ENCODE measurements around the gene GABRR2. TPM values are rescaled to one million over a fixed set of nuclear protein-coding genes. Genes with fewer than 3 reads are reported as not detected.
A peak's percentile ranks its signal among the peaks of the same experiment; 100 is the strongest.

Gene GABRR2
- total RNA-seq, 4 donors from 2014 or later = 0.27 to 0.62 TPM; not detected in 2

DNA sequence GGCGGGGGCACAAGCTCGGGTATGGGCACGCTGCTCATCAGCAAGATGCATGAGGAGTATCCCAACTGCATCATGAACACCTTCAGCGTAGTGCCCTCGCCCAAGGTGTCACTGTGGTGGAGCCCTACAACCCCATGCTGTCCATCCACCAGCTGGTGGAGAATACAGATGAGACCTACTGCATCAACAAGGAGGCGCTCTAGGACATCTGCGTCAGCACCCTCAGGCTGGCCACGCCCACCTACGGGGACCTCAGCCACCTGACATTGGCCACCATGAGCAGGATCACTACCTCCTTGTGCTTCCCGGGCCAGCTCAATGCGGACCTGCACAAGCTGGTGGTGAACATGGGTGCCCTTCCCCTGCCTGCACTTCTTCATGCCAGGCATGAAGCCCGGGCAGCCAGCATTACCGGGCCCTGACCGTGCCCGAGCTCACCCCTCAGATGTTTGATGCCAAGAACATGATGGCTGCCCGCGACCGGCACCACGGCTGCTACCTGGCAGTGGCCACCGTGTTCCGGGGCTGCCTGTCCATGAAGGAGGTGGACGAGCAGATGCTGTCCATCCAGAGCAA, 12.8 kb downstream of the GABRR2 start:
- TF ChIP-seq POLR2A (IDR thresholded peaks at IDR 0.05) (no peak), CTCF (IDR thresholded peaks at IDR 0.05) (no peak)
- H3K4me3 ChIP-seq (ENCODE audit: low read depth, poor library complexity, severe bottlenecking) = no peak overlapping the region
- WGBS, 2 donors = 87 to 90% methylated on average over 18 to 20 of the region's 22 CpGs
- no peak for DNase-seq (ENCODE audit: low spot score in 2 of 2)
- intact Hi-C loops (cut with DNase I; ENCODE audit: low total_unique reads) = no loop called here

DNA sequence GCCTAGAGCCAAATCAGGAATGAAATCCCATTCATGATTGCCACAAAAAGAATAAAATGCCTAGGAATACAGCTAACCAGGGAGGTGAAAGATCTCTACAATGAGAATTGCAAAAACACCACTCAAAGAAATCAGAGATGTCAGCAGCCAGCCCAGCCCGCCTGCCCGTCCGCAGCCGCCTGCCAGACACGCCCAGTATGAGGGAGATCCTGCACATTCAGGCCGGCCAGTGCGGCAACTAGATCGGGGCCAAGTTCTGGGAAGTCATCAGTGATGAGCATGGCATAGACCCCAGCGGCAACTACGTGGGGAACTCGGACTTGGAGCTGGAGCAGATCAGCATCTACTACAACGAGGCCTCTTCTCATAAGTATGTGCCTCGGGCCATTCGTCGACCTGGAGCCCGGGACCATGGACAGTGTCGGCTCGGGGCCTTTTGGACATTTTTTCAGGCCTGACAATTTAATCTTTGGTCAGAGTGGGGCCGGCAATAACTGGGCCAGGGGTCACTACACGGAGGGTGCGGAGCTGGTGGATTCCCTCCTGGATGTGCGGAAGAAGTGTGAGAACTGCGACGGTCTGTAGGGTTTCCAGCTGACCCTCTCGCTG, 13.4 kb downstream of the GABRR2 start:
- H3K4me3 ChIP-seq (ENCODE audit: low read depth, poor library complexity, severe bottlenecking) = no peak overlapping the region
- TF ChIP-seq CTCF (IDR thresholded peaks at IDR 0.05) (no peak), POLR2A (IDR thresholded peaks at IDR 0.05) (no peak)
- WGBS, 2 donors = 94% methylated on average over 25 of the region's 25 CpGs
- intact Hi-C loops (cut with DNase I; ENCODE audit: low total_unique reads) = no loop called here
- DNase-seq (ENCODE audit: low spot score in 2 of 2) = no peak

GRCh38 chr6:89299466-89299850, 15.6 kb downstream of the GABRR2 start:
- DNase-seq (ENCODE audit: low spot score in 2 of 2) = no peak
- H3K4me3 ChIP-seq (ENCODE audit: low read depth, poor library complexity, severe bottlenecking) = no peak overlapping the region
- TF ChIP-seq CTCF (IDR thresholded peaks at IDR 0.05) (no peak), POLR2A (IDR thresholded peaks at IDR 0.05) (no peak)
- WGBS, 2 donors = 86 to 91% methylated on average over 7 of the region's 7 CpGs
- intact Hi-C loops (cut with DNase I; ENCODE audit: low total_unique reads) = no loop called here

DNA sequence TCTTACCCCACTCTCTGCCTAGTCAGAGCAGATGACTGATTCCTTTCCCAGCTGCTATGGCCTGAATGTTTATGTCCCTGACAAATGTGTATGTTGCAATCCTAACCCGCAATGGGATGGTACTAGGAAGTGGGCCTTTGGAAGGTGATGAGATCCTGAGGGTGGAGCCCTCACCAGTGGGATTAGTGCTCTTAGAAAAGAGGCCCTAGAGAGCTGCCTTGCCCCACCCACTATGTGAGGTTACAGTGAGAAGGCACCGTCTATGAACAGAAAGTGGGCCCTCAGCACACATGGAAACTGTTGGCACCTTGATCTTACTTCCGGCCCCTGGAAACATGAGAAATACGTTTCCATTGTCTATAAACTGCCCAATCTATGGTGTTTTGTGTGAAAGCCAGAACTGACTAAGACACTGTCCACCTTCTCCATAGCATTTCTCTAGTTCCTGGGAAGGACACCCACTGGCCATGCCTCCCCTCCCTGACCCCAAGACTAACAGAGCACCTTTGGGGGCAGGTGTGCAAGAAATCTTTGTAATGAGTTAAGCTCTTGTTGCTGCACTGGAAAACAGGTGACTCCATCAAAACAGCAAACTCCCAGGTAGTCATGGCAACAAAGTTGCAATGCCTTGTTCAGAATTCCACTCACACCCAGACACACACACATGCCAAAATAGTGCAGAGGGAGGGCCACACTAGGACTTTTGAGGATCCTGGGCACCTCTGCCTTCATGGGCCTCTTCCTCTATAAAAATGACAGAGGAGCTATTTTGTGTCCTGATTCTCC, 16.2 kb downstream of the GABRR2 start:
- DNase-seq (ENCODE audit: low spot score in 2 of 2) = peak in 1 of 2 donors; percentile 64
- no peak for TF ChIP-seq POLR2A (IDR thresholded peaks at IDR 0.05)
- no peak for TF ChIP-seq CTCF (IDR thresholded peaks at IDR 0.05)
- 59 to 81% methylated on average over 4 of the region's 4 CpGs for whole genome bisulfite sequencing, 2 donors
- H3K4me3 ChIP-seq (ENCODE audit: low read depth, poor library complexity, severe bottlenecking) = no peak overlapping the region
- intact Hi-C loops (cut with DNase I; ENCODE audit: low total_unique reads) = no loop called here

DNA sequence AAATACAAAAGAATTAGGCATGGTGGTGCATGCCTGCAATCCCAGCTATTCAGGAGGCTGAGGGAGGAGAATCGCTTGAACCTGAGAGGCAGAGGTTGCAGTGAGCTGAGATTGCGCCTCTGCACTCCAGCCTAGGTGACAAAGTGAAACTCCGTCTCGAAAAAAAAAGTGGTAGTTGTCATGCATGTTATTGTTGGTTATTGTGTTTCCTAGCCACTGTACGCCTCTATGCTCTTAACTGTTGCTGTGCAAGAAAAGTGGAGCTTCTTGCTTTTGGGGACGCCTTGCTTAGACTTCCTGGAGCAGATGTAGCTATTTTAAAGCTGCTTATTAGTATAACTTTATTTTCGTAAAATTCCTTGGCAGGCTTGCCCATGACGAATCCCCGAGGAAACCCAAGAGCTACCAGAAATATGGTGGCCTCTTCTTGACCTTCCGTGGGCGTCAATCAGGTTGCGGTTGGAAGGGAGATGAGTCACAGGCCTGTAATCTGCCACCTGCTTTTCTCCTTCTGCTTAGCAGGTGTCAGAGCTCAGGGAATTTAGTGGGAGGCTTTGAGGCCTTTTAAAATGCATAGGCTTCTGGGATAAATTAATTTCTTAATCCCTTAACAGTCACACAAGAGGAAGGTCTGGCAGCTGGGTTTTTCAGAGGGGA, 17.3 kb downstream of the GABRR2 start:
- no peak for TF ChIP-seq CTCF (IDR thresholded peaks at IDR 0.05)
- TF ChIP-seq POLR2A (IDR thresholded peaks at IDR 0.05) = no peak
- intact Hi-C loops (cut with DNase I; ENCODE audit: low total_unique reads) = no loop called here
- peak in 1 of 2 donors; percentile 39 for DNase-seq (ENCODE audit: low spot score in 2 of 2)
- WGBS, 2 donors = 31 to 44% methylated on average over 12 of the region's 12 CpGs
- no peak overlapping the region for H3K4me3 ChIP-seq (ENCODE audit: low read depth, poor library complexity, severe bottlenecking)

All from lower leg skin (tissue), 4 donors.